Caco-2 (cell line): Measurements from ENCODE around the gene LARP4B. TPM values are rescaled to one million over a fixed set of nuclear protein-coding genes. Genes with fewer than 3 reads are reported as not detected.

ENCODE experiments used
- BruUV-seq: library from RNA; stranded (reverse); fragments of 400-500 nt; replicated peaks from 2 replicates; lab custom pipeline; 2021; lab: Mats Ljungman, UMichigan
- CTCF ChIA-PET: fragments of 300-600 bp; sonication (Branson Sonifier 250); formaldehyde crosslinking; loops from one replicate; lab custom pipeline; 2022; ENCODE audit warnings: antibody characterized with exemption; lab: Charles Lee
- POLR2A ChIA-PET: fragments of 300-600 bp; sonication (Branson Sonifier 250); formaldehyde crosslinking; loops from one replicate; lab custom pipeline; 2022; ENCODE audit warnings: antibody characterized with exemption; lab: Charles Lee
- DNase-seq, 2 experiments: peaks; one replicate each; pipeline versions ENCODE4 v3.0.0 to v3.0.0-alpha.2; 2020 to 2022
- H3K27me3 ChIP-seq: replicated peaks from 2 replicates; pipeline ENCODE4 v1.6.0; 2011; ENCODE audit warnings: low read length; ENCODE audit not compliant: control insufficient read depth, insufficient read depth
- H3K36me3 ChIP-seq: 2 replicates; pipeline ENCODE4 v1.5.1; 2011; ENCODE audit warnings: low read length; ENCODE audit not compliant: control insufficient read depth, insufficient read depth
- H3K4me1 ChIP-seq: fragments of 250-450 bp; sonication (Bioruptor Pico); 2 replicates; pipeline ENCODE4 v1.5.1; 2020; ENCODE audit warnings: mild to moderate bottlenecking
- H3K4me3 ChIP-seq: 2 replicates; pipeline ENCODE4 v1.5.1; 2011; ENCODE audit warnings: low read depth, mild to moderate bottlenecking, control low read depth, low read length
- H3K9me3 ChIP-seq: fragments of 250-450 bp; sonication (Bioruptor Pico); 2 replicates; pipeline ENCODE4 v1.5.1; 2020; ENCODE audit warnings: mild to moderate bottlenecking, moderate library complexity
- H3K27ac Mint-ChIP-seq: one replicate; pipeline ENCODE4 v1.8.0; 2022; ENCODE audit warnings: mixed read lengths; ENCODE audit not compliant: unreplicated experiment
- H3K27me3 Mint-ChIP-seq: one replicate; pipeline ENCODE4 v1.8.0; 2022; ENCODE audit warnings: mixed read lengths; ENCODE audit not compliant: insufficient read depth, unreplicated experiment
- H3K36me3 Mint-ChIP-seq: one replicate; pipeline ENCODE4 v1.8.0; 2022; ENCODE audit warnings: mild to moderate bottlenecking, mixed read lengths; ENCODE audit not compliant: insufficient read depth, unreplicated experiment
- H3K4me1 Mint-ChIP-seq: one replicate; pipeline ENCODE4 v1.8.0; 2022; ENCODE audit warnings: low read depth, mixed read lengths; ENCODE audit not compliant: unreplicated experiment
- H3K4me3 Mint-ChIP-seq: one replicate; pipeline ENCODE4 v1.8.0; 2022; ENCODE audit warnings: mild to moderate bottlenecking, moderate library complexity, mixed read lengths; ENCODE audit not compliant: unreplicated experiment
- H3K9me3 Mint-ChIP-seq: one replicate; pipeline ENCODE4 v1.8.0; 2022; ENCODE audit warnings: mixed read lengths; ENCODE audit not compliant: unreplicated experiment
- CTCF ChIP-seq, 2 experiments: fragments of 200-600 bp in 1 of 2; IDR thresholded peaks; 1 replicate in 1 of 2; 2 replicates in 1 of 2; pipeline versions ENCODE4 v1.5.1 to v1.8.0; 2011 to 2022; ENCODE audit warnings: antibody characterized with exemption in 1 of 2, control low read depth in 1 of 2, inconsistent platforms in 1 of 2, low read depth in 1 of 2, low read length in 1 of 2, mild to moderate bottlenecking in 1 of 2, moderate library complexity in 1 of 2; ENCODE audit not compliant: insufficient read depth in 1 of 2, severe bottlenecking in 1 of 2, unreplicated experiment in 1 of 2
- intact Hi-C: fragments of 100-400 bp; cut with micrococcal nuclease; formaldehyde crosslinking; loops from one replicate; pipeline ENCODE4 v1.10.0; 2022; ENCODE audit not compliant: unreplicated experiment
- total RNA-seq: library from RNA; stranded (reverse); gene quantifications from 2 replicates; pipeline ENCODE4 v1.2.3, GENCODE V29; 2022

Gene LARP4B
- total RNA-seq, 1 experiment from 2014 or later = 235 TPM

DNA sequence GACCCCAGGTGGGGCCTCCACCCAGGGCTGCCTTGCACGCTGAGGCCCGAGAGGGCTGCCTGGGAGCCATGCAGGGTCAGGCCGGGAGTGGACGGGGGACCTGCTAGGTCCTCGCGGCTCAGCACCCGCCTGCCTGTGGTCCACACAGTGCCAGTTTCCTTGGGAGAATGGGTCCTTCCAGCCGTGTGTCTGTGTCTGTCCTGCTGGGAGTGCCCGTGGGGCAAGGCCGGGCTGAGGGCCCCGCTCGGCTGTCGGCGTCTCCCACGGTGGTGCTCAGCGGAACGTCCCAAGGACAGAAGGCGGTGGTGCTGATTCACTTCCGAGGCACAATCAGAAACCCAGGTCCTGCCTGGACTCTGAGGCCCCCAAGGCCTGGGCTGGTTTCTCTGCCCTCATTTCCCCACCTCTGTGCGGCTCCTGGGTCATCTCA is 33.5 kb upstream of the LARP4B start:
- BruUV-seq = no TSS peak
- CTCF ChIA-PET = no interaction called here
- Histone ChIP-seq H3K4me1 (peaks cover 17% of the 10 kb centered on the region), H3K27me3 (no peaks in the 10 kb centered on the region), H3K36me3 (no peaks in the 10 kb centered on the region), H3K4me3 (no peak overlapping the region), H3K9me3 (no peaks in the 10 kb centered on the region)
- H3K27ac Mint-ChIP-seq = no peak overlapping the region
- H3K4me3 Mint-ChIP-seq = no peak overlapping the region
- TF ChIP-seq CTCF (IDR thresholded peaks at IDR 0.05; ENCODE audit: insufficient read depth in 1 of 2, low read depth in 1 of 2, low read length in 1 of 2, severe bottlenecking in 1 of 2, unreplicated experiment in 1 of 2) = no peak
- POLR2A ChIA-PET = no interaction called here
- H3K36me3 Mint-ChIP-seq = peaks cover 11% of the 10 kb centered on the region
- no peaks in the 10 kb centered on the region for H3K9me3 Mint-ChIP-seq
- intact Hi-C loops = no loop called here
- no peak for DNase-seq
- H3K4me1 Mint-ChIP-seq = peaks cover 26% of the 10 kb centered on the region
- H3K27me3 Mint-ChIP-seq = no peaks in the 10 kb centered on the region

DNA sequence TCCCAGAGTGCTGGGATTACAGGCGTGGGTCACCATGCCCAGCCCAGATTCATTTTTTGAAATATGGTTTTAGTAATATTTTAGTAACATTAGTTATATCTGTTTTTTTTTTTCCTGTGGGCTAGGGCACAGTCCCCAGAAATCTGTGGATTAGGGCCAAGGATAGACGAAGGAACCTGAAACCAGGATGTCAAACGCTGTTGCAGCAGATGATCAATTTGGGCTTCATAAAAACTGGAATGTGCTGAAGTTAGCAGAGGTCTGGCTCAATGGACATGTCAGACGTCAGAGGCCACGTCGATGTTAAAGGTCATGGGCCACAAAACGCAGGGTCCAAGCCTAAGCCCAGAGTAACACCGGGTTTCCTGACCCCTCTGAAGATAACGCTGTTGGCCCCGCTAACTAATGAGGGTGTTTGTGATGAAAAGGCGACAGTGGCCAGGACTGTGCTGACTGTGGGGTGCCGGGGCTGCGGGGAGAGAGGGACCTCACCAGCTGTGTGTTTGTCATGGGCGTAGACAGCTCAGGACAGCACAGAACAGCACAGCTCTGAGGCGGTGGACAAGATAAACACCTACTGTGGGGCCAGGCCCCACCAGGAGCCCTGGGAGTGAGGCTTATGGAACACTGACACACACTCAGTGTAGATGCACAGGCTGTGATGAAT is 32.9 kb upstream of the LARP4B start:
- TF ChIP-seq CTCF (IDR thresholded peaks at IDR 0.05; ENCODE audit: insufficient read depth in 1 of 2, low read depth in 1 of 2, low read length in 1 of 2, severe bottlenecking in 1 of 2, unreplicated experiment in 1 of 2) = no peak
- POLR2A ChIA-PET = no interaction called here
- no TSS peak for BruUV-seq
- H3K4me3 ChIP-seq = no peak overlapping the region
- H3K27ac Mint-ChIP-seq = no peak overlapping the region
- intact Hi-C loops = no loop called here
- no peaks in the 10 kb centered on the region for H3K36me3 ChIP-seq
- peaks cover 12% of the 10 kb centered on the region for H3K4me1 ChIP-seq
- H3K36me3 Mint-ChIP-seq = peaks cover 6% of the 10 kb centered on the region
- H3K9me3 ChIP-seq = no peaks in the 10 kb centered on the region
- H3K27me3 Mint-ChIP-seq = no peaks in the 10 kb centered on the region
- H3K27me3 ChIP-seq = no peaks in the 10 kb centered on the region
- DNase-seq = no peak
- CTCF ChIA-PET = no interaction called here
- H3K4me1 Mint-ChIP-seq = peaks cover 20% of the 10 kb centered on the region
- H3K9me3 Mint-ChIP-seq = no peaks in the 10 kb centered on the region
- no peak overlapping the region for H3K4me3 Mint-ChIP-seq

DNA sequence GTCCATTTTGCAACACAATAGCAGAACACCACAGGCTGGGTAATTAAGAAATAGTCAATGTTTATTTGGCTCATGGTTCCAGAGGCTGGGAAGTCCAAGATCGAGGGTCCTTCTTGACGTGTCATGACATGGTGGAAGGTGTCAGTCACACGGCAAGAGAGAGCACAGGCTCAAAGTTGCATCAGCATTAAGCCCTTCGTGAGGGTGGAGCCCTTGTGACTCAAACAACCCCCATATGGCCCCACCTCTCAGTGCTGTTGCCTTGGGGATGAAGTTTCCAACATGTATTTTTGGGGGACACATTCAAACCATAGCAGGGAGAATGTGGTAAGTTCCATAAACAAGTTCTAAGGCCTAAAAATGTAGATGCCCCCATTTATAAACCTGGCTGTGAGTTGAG is 32.1 kb upstream of the LARP4B start:
- Mint-ChIP-seq H3K36me3 (no peaks in the 10 kb centered on the region), H3K4me3 (no peak overlapping the region), H3K27ac (no peak overlapping the region), H3K4me1 (peaks cover 12% of the 10 kb centered on the region), H3K27me3 (no peaks in the 10 kb centered on the region), H3K9me3 (no peaks in the 10 kb centered on the region)
- intact Hi-C loops = no loop called here
- no TSS peak for BruUV-seq
- CTCF ChIA-PET = no interaction called here
- Histone ChIP-seq H3K27me3 (no peaks in the 10 kb centered on the region), H3K9me3 (no peaks in the 10 kb centered on the region), H3K4me1 (peaks cover 4% of the 10 kb centered on the region; the same call in 1 of the 2 replicates), H3K4me3 (no peak overlapping the region), H3K36me3 (no peaks in the 10 kb centered on the region)
- DNase-seq = no peak
- POLR2A ChIA-PET = interaction anchor here (1.5 kb wide), 1 partner anchor 25 kb away, joined by 3 read pairs; the partner anchor contains the start of gene GTPBP4
- no peak for TF ChIP-seq CTCF (IDR thresholded peaks at IDR 0.05; ENCODE audit: insufficient read depth in 1 of 2, low read depth in 1 of 2, low read length in 1 of 2, severe bottlenecking in 1 of 2, unreplicated experiment in 1 of 2)
